Measurements from ENCODE around the gene DNAH8.
"Not testable (repeated sequence)": the region's sequence is repeated elsewhere in the genome, so short reads cannot be mapped to it uniquely, and the experiment has no call there.

Gene DNAH8

DNA sequence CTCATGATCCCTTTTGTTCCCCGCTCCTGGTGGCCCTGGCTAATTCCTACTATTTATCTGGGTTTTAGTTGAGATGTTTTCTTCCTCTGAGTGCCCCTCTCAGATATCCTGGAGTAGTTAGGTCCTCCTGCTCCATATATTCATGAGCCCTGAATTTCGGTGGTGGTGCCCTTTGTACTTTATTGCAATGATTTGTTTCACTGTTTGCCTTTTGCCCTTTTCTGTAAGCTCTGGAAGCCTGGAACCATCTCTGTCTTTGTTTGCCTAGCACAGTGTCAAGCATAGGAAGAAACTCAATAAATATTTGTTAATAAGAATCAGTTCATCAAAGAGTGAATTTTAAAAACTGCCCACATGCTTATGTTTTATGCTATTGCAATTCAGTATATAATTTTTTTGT, 144.9 kb downstream of the DNAH8 start:
- no peaks in the 10 kb centered on the region for H3K4me1 ChIP-seq (ENCODE audit: control insufficient read depth, insufficient read depth, low read length)
- H3K27me3 ChIP-seq (ENCODE audit: control insufficient read depth in 1 of 2, insufficient read depth in 2 of 2, low read length in 2 of 2) = peaks cover 0 to 2% of the 10 kb centered on the region in 2 donors
- H3K9ac ChIP-seq (ENCODE audit: low read length in 2 of 2) = no peak overlapping the region
- H3K36me3 ChIP-seq (ENCODE audit: control insufficient read depth in 2 of 2, insufficient read depth in 2 of 2, low read length in 2 of 2) = no peaks in the 10 kb centered on the region
- H3K27ac ChIP-seq (ENCODE audit: low read length) = no peak overlapping the region
- H3K9me3 ChIP-seq (ENCODE audit: control insufficient read depth in 2 of 2, low read length in 2 of 2) = no peaks in the 10 kb centered on the region
- H3K4me3 ChIP-seq (ENCODE audit: low read length in 2 of 2) = no peak overlapping the region

DNA sequence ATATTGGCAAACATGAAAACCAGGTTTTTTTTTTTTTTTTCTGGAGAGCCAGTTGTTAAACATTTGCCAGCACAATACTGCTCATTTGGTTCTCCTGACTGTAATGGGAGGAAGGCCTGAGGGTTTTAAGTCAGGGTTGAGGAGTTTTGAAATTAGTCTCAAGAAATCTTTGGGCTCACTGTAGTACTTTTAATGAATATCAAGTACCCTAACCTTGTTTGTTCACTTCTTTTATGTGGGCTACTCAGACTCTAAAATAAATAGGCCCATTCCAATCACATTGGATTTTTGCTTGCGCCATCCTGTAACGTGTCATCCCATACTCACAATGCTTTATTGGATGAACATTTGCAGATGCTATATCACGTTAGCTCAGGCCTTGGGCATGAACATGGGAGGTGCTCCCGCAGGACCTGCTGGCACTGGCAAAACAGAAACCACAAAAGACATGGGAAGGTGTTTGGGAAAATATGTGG, 146.9 kb downstream of the DNAH8 start:
- H3K27me3 ChIP-seq (ENCODE audit: control insufficient read depth in 1 of 2, insufficient read depth in 2 of 2, low read length in 2 of 2) = peaks cover 0 to 4% of the 10 kb centered on the region in 2 donors
- H3K27ac ChIP-seq (ENCODE audit: low read length) = no peak overlapping the region
- no peak overlapping the region for H3K9ac ChIP-seq (ENCODE audit: low read length in 2 of 2)
- H3K4me3 ChIP-seq (ENCODE audit: low read length in 2 of 2) = no peak overlapping the region
- no peaks in the 10 kb centered on the region for H3K36me3 ChIP-seq (ENCODE audit: control insufficient read depth in 2 of 2, insufficient read depth in 2 of 2, low read length in 2 of 2)
- H3K4me1 ChIP-seq (ENCODE audit: control insufficient read depth, insufficient read depth, low read length) = no peaks in the 10 kb centered on the region
- H3K9me3 ChIP-seq (ENCODE audit: control insufficient read depth in 2 of 2, low read length in 2 of 2) = no peaks in the 10 kb centered on the region

DNA sequence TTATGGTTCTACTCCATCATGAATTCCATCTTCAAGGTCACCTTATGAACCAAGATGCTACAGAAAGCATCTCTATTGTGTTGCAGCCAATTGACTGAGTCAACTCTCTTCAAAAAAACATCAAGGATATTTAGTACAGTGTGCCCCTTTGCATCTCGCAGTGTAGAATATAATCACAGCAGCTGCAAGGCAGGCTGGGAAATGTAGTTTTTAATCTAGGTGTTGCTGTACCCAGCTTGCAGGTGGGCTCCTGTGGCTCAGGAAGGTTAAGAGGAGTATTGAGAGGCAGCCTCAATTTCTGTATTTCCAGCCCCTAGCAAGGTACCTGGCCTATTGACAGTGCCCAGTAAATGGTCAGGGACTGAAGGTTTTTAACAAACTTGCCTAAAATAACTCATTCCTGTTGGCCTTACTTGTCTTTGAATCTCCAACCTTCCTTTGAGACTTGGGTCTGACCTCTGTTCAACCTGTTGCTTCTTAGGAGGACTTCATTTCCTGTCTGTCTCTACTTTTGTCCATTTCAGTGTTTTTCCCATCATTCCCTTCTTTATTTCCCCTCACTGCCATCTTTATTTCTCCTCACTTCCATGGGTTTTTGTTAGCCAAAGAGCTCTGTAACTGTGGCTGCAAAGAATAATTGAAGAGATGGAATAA, 150.5 kb downstream of the DNAH8 start:
- Histone ChIP-seq H3K27me3 (ENCODE audit: control insufficient read depth in 1 of 2, insufficient read depth in 2 of 2, low read length in 2 of 2) (peaks cover 0 to 2% of the 10 kb centered on the region in 2 donors), H3K36me3 (ENCODE audit: control insufficient read depth in 2 of 2, insufficient read depth in 2 of 2, low read length in 2 of 2) (no peaks in the 10 kb centered on the region), H3K27ac (ENCODE audit: low read length) (no peak overlapping the region), H3K4me1 (ENCODE audit: control insufficient read depth, insufficient read depth, low read length) (no peaks in the 10 kb centered on the region), H3K9me3 (ENCODE audit: control insufficient read depth in 2 of 2, low read length in 2 of 2) (no peaks in the 10 kb centered on the region), H3K4me3 (ENCODE audit: low read length in 2 of 2) (no peak overlapping the region), H3K9ac (ENCODE audit: low read length in 2 of 2) (no peak overlapping the region)

DNA sequence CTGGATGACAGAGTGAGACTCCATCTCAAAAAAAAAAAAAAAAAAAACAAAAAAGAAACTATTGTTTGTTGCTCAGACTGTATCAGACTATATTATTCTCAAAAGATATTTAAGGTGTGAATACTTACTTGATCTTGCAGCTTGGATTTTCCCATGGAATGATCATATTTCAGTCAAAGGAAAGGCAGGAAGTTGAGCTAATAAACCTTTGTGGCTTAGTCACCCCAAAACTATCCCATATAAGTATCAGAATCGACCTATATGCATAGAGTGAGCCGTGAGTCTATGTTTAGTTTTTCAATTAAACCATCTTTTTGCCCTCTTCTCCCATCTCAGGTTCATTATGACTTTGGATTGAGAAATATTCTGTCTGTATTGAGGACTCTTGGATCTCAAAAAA, 152.6 kb downstream of the DNAH8 start:
- H3K27ac ChIP-seq (ENCODE audit: low read length) = no peak overlapping the region
- no peaks in the 10 kb centered on the region for H3K36me3 ChIP-seq (ENCODE audit: control insufficient read depth in 2 of 2, insufficient read depth in 2 of 2, low read length in 2 of 2)
- no peaks in the 10 kb centered on the region for H3K4me1 ChIP-seq (ENCODE audit: control insufficient read depth, insufficient read depth, low read length)
- no peak overlapping the region for H3K9ac ChIP-seq (ENCODE audit: low read length in 2 of 2)
- H3K4me3 ChIP-seq (ENCODE audit: low read length in 2 of 2) = no peak overlapping the region
- no peaks in the 10 kb centered on the region for H3K9me3 ChIP-seq (ENCODE audit: control insufficient read depth in 2 of 2, low read length in 2 of 2)
- H3K27me3 ChIP-seq (ENCODE audit: control insufficient read depth in 1 of 2, insufficient read depth in 2 of 2, low read length in 2 of 2) = peaks cover 0 to 2% of the 10 kb centered on the region in 2 donors

DNA sequence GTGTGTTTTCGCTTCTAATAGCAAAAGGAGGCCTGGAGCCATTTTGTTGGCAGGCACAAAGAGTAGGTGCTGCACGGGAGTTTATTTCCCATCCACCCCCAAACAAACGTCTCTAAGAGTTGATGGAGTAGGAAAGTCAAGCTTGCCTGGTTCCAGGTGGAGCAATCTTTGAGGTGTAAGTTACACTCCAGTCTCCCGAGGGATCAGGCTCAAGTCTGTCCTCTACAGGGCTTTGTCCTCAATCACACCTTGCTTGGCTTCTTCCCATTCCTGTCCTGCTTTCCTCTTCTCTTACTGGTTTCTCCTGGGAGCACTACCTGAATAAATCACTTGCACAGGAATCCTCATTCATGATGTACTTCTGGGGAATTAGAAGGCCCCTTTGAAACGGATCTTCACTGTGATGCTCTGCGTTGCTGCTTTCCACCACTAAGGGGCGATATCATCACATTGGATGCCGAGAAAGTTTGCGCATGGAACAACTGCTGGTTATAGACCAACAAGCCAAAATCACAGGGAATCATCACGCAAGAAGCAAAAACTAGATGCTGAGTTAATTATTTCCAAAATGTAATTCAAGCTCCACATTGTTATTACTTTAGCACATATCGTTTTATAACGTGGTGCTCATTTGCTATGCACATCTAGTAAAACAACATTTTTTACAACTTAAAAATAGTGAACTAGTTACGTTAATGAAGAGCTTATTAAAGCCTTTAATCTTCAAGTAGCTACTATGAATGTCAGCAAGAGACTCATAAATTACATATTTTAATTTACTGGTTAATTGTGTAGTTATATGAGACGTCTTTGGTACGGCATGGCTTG, 156.8 kb downstream of the DNAH8 start:
- H3K9me3 ChIP-seq (ENCODE audit: control insufficient read depth in 2 of 2, low read length in 2 of 2) = no peaks in the 10 kb centered on the region
- no peaks in the 10 kb centered on the region for H3K4me1 ChIP-seq (ENCODE audit: control insufficient read depth, insufficient read depth, low read length)
- H3K27me3 ChIP-seq (ENCODE audit: control insufficient read depth in 1 of 2, insufficient read depth in 2 of 2, low read length in 2 of 2) = no peaks in the 10 kb centered on the region
- H3K9ac ChIP-seq (ENCODE audit: low read length in 2 of 2) = no peak overlapping the region
- no peak overlapping the region for H3K4me3 ChIP-seq (ENCODE audit: low read length in 2 of 2)
- H3K36me3 ChIP-seq (ENCODE audit: control insufficient read depth in 2 of 2, insufficient read depth in 2 of 2, low read length in 2 of 2) = no peaks in the 10 kb centered on the region
- no peak overlapping the region for H3K27ac ChIP-seq (ENCODE audit: low read length)

DNA sequence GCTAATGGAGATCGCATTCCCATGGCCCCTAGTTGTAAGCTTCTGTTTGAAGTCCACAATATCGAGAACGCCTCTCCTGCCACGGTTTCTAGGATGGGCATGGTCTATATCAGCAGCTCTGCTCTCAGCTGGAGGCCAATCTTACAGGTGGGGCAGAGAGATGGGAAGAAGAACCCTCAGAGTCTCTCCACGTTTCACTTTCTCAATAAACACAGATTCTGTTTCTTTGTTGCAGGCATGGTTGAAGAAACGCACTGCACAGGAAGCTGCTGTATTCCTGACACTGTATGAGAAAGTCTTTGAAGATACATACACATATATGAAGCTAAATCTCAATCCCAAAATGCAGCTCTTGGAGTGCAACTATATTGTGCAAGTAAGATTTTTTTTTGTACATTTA, 157.9 kb downstream of the DNAH8 start:
- no peak overlapping the region for H3K9ac ChIP-seq (ENCODE audit: low read length in 2 of 2)
- H3K27me3 ChIP-seq (ENCODE audit: control insufficient read depth in 1 of 2, insufficient read depth in 2 of 2, low read length in 2 of 2) = no peaks in the 10 kb centered on the region
- no peak overlapping the region for H3K4me3 ChIP-seq (ENCODE audit: low read length in 2 of 2)
- H3K36me3 ChIP-seq (ENCODE audit: control insufficient read depth in 2 of 2, insufficient read depth in 2 of 2, low read length in 2 of 2) = no peaks in the 10 kb centered on the region
- H3K4me1 ChIP-seq (ENCODE audit: control insufficient read depth, insufficient read depth, low read length) = no peaks in the 10 kb centered on the region
- no peak overlapping the region for H3K27ac ChIP-seq (ENCODE audit: low read length)
- H3K9me3 ChIP-seq (ENCODE audit: control insufficient read depth in 2 of 2, low read length in 2 of 2) = no peaks in the 10 kb centered on the region

DNA sequence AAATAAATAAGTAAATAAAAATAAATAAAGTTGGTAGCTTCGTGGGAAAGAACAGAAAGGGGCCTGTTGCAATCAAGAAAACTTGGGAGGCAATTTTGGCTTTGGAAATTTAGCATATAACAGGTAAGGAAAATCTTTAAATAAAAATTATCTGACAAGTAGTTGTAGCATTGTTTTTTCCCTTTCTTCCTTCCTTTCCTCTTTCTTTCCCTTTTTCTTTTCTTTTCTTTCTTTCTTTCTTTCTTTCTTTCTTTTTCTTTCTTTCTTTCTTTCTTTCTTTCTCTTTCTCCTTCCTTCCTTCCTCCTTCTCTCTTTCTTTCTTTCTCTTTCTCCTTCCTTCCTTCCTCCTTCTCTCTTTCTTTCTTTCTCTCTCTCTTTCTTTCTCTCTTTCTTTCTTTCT, 158.7 kb downstream of the DNAH8 start:
- not testable (repeated sequence) for H3K9me3 ChIP-seq (ENCODE audit: control insufficient read depth in 2 of 2, low read length in 2 of 2); H3K36me3 ChIP-seq (ENCODE audit: control insufficient read depth in 2 of 2, insufficient read depth in 2 of 2, low read length in 2 of 2); H3K4me3 ChIP-seq (ENCODE audit: low read length in 2 of 2); H3K27ac ChIP-seq (ENCODE audit: low read length); H3K4me1 ChIP-seq (ENCODE audit: control insufficient read depth, insufficient read depth, low read length); H3K9ac ChIP-seq (ENCODE audit: low read length in 2 of 2); H3K27me3 ChIP-seq (ENCODE audit: control insufficient read depth in 1 of 2, insufficient read depth in 2 of 2, low read length in 2 of 2)

DNA sequence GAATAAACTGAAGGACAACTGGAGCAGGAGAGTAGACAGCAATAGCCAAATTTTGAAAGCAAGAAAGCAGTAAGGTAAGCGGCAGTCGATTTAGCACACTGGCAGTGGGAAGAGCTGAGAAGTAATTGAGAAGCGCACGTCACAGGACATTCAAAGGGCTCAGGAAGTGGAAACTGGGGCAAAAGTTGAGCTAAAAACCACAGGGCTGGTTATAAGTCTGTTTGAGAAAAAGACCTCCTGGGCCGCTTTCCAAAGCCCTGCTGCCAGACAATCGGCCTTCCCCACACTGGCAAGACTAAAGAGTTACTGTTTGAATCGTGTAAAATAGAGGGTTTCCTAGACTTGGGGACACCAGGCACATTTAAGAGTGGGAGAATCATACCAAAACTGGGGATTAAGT, 161.4 kb downstream of the DNAH8 start:
- Histone ChIP-seq H3K4me3 (ENCODE audit: low read length in 2 of 2) (no peak overlapping the region), H3K27ac (ENCODE audit: low read length) (no peak overlapping the region), H3K9me3 (ENCODE audit: control insufficient read depth in 2 of 2, low read length in 2 of 2) (no peaks in the 10 kb centered on the region), H3K9ac (ENCODE audit: low read length in 2 of 2) (no peak overlapping the region), H3K4me1 (ENCODE audit: control insufficient read depth, insufficient read depth, low read length) (no peaks in the 10 kb centered on the region), H3K36me3 (ENCODE audit: control insufficient read depth in 2 of 2, insufficient read depth in 2 of 2, low read length in 2 of 2) (no peaks in the 10 kb centered on the region), H3K27me3 (ENCODE audit: control insufficient read depth in 1 of 2, insufficient read depth in 2 of 2, low read length in 2 of 2) (no peaks in the 10 kb centered on the region)

DNA sequence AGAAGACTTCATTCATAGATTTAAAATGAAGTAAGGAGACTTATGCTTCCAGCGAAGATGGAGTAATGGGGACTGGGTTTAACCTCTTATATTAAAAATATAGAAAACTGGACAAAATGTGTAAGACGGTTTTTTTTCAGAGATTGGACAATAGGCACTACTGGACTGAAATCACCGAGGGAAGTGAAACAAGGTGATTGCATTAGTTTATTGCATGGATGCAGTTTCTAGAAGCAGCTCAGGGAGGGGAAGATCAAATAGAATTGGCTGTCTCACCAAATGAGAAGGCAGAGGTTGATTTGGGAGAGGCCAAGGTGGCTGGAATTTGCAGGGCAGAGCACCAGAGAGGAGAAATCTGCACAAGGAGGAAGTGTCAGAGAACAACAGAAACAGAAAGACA, 162.6 kb downstream of the DNAH8 start:
- Histone ChIP-seq H3K9ac (ENCODE audit: low read length in 2 of 2) (no peak overlapping the region), H3K9me3 (ENCODE audit: control insufficient read depth in 2 of 2, low read length in 2 of 2) (no peaks in the 10 kb centered on the region), H3K4me1 (ENCODE audit: control insufficient read depth, insufficient read depth, low read length) (no peaks in the 10 kb centered on the region), H3K4me3 (ENCODE audit: low read length in 2 of 2) (no peak overlapping the region), H3K36me3 (ENCODE audit: control insufficient read depth in 2 of 2, insufficient read depth in 2 of 2, low read length in 2 of 2) (no peaks in the 10 kb centered on the region), H3K27ac (ENCODE audit: low read length) (no peak overlapping the region), H3K27me3 (ENCODE audit: control insufficient read depth in 1 of 2, insufficient read depth in 2 of 2, low read length in 2 of 2) (no peaks in the 10 kb centered on the region)

DNA sequence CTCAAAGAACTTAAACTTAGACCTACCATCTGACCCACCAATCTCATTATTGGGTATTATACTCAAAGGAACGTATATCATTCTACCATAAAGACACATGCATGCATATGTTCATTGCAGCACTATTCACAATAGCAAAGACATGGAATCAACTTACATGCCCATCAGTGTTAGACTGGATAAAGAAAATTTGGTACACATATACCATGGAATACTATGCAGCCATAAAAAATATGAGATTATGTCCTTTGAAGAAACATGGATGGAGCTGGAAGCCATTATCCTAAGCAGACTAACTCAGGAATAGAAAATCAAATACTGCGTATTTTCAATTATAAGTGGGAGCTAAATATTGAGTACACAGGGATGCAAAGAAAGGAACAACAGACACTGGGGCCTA, 167.0 kb downstream of the DNAH8 start:
- no peak overlapping the region for H3K9ac ChIP-seq (ENCODE audit: low read length in 2 of 2)
- H3K4me1 ChIP-seq (ENCODE audit: control insufficient read depth, insufficient read depth, low read length) = no peaks in the 10 kb centered on the region
- no peak overlapping the region for H3K27ac ChIP-seq (ENCODE audit: low read length)
- no peaks in the 10 kb centered on the region for H3K36me3 ChIP-seq (ENCODE audit: control insufficient read depth in 2 of 2, insufficient read depth in 2 of 2, low read length in 2 of 2)
- no peak overlapping the region for H3K4me3 ChIP-seq (ENCODE audit: low read length in 2 of 2)
- no peaks in the 10 kb centered on the region for H3K27me3 ChIP-seq (ENCODE audit: control insufficient read depth in 1 of 2, insufficient read depth in 2 of 2, low read length in 2 of 2)
- H3K9me3 ChIP-seq (ENCODE audit: control insufficient read depth in 2 of 2, low read length in 2 of 2) = no peaks in the 10 kb centered on the region

DNA sequence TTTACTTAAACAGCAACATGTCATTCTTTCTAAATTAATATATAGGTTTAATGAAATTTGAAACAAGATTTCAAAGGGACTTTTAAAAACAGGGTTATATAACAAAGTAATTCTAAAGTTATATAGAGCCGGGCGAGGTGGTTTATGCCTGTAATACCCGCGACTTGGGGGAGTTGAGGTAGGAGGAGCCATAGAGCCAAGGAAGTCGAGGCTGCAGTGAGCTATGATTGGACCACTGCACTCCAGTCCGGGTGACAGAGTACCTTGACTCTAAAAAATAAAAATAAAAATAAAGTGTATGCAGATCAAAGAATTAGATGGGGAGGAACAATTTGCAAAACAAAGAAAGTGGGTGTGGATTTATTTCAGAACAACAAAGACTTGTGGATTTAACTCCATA, 182.4 kb downstream of the DNAH8 start:
- Histone ChIP-seq H3K27me3 (ENCODE audit: control insufficient read depth in 1 of 2, insufficient read depth in 2 of 2, low read length in 2 of 2) (no peaks in the 10 kb centered on the region), H3K36me3 (ENCODE audit: control insufficient read depth in 2 of 2, insufficient read depth in 2 of 2, low read length in 2 of 2) (no peaks in the 10 kb centered on the region), H3K4me1 (ENCODE audit: control insufficient read depth, insufficient read depth, low read length) (no peaks in the 10 kb centered on the region), H3K4me3 (ENCODE audit: low read length in 2 of 2) (no peak overlapping the region), H3K9me3 (ENCODE audit: control insufficient read depth in 2 of 2, low read length in 2 of 2) (no peaks in the 10 kb centered on the region), H3K9ac (ENCODE audit: low read length in 2 of 2) (no peak overlapping the region), H3K27ac (ENCODE audit: low read length) (no peak overlapping the region)

All from stomach smooth muscle (tissue), 2 donors.